LNCAP (cell line): ENCODE measurements around the gene VPS16.

Experiments used
- TF ChIP-seq, protein P1 (sequence below): fragments of 450-650 bp; IDR thresholded peaks from 2 replicates; pipeline ENCODE4 v1.5.1; 2017; ENCODE audit warnings: mild to moderate bottlenecking

Gene VPS16

DNA sequence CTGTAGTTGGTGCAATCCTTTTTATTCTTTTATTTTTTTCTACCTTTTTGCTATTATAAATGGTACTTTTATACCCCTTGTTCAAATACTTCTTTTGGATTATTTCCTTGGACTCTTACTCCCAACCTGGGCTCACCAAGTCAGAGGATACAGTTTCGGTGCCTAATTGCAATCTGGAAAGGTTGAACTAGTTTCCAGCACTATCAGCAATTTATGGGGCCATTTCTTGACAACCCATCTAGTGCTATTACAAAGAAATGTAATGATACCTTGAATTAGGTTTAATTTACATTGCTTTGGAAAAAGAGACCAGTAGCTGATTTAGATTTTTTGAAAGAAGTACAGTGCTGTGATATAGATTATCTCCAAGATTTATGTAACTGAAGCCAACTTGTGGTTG lies 38.0 kb downstream of the VPS16 start:
- TF ChIP-seq, protein P1, sequence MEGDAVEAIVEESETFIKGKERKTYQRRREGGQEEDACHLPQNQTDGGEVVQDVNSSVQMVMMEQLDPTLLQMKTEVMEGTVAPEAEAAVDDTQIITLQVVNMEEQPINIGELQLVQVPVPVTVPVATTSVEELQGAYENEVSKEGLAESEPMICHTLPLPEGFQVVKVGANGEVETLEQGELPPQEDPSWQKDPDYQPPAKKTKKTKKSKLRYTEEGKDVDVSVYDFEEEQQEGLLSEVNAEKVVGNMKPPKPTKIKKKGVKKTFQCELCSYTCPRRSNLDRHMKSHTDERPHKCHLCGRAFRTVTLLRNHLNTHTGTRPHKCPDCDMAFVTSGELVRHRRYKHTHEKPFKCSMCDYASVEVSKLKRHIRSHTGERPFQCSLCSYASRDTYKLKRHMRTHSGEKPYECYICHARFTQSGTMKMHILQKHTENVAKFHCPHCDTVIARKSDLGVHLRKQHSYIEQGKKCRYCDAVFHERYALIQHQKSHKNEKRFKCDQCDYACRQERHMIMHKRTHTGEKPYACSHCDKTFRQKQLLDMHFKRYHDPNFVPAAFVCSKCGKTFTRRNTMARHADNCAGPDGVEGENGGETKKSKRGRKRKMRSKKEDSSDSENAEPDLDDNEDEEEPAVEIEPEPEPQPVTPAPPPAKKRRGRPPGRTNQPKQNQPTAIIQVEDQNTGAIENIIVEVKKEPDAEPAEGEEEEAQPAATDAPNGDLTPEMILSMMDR, result no peak

DNA sequence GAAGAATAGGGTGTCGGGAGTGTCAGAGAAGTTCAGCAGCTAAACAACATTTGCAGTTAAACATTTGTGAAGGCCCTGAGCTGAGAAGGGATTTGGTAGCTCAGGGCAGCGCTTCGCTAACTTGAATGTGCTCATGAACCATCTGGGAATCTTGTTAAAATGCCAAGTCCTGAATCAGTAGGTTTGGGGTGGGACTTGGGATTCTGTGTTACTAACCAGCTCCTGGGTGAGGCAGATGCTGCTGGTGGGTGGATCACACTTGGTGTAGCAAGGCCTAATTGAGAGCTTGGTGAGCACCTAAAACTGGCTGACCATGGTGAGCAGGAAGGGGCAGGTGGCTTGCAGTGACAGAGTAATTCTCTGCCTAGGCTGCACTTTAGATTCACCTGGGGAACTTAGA lies 38.6 kb downstream of the VPS16 start:
- TF ChIP-seq, protein P1, result no peak

DNA sequence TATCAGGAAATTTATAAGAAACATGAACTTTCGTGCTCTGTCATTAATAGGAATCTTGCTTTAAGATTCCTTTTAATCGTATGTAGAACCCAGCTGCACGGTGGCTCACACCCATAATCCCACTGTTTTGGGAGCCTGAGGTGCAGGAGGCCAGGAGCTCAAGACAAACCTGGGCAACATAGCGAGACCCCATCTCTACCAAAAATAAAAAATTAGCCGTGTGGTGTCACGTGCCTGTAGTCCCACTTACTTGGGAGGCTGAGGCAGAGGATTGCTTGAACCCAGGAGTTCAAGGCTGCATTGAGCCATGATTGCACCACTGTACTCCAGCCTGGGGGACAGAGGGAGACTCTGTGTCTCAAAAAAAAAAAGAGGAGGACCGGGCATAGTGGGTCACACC lies 40.1 kb downstream of the VPS16 start:
- TF ChIP-seq, protein P1, result no peak

DNA sequence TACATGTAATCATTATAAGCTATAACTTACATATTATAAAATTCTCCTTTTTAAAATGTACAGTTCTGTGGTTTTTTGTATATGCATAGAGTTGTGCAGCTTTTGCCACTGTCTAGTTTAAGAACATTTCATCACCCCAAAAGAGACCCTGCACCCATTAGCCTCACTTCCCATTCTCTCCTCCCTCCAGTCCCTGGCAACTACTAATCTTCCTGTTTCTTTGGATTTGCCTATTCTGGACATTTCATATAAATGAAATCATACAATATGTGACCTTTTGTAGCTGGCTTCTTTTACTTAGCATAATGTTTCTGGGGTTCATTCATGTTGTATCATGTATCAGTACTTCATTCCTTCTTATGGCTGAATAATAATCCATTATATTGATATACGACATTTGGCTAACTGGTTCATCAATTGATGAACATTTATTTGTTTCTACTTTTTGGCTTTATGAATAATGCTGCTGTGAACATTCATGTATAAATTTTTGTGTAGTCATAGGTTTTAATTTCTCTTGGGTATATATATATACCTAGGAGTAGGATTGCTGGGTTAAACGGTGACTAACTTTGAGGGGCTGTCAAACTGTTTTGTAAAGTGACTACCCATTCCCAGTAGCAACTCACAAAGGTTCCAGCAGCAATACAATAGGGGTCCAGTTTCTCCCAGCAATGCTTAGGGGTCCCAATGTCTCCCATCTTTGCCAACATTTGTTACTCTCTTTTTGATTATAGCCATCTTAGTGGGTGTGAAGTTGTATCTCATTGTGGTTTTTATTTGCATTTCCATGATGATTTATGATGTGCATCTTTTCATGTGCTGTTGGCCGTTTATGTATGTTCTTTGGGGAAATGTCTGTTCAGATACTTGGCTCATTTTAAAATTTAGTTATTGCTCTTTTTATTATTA lies 43.4 kb downstream of the VPS16 start:
- TF ChIP-seq, protein P1, result no peak

DNA sequence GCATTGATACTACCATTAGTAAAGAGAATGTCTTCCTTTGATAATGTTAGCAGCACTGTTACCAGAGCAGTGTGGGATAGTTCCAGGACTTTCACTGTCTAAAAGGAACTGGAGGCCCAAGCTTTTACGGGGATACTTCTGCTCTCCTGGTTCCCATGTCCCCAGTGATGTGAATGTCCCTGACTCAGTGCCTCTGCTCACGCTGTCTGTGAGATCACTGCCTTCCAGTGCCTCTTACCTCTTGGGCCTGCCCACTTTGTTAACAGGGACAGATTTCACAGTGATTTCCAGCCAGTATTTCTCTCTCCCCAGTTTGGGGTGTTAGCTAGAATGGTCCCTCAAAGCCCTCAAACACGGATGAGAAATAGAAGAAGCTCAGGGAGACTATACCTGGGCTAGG lies 47.2 kb downstream of the VPS16 start:
- TF ChIP-seq, protein P1, result no peak

DNA sequence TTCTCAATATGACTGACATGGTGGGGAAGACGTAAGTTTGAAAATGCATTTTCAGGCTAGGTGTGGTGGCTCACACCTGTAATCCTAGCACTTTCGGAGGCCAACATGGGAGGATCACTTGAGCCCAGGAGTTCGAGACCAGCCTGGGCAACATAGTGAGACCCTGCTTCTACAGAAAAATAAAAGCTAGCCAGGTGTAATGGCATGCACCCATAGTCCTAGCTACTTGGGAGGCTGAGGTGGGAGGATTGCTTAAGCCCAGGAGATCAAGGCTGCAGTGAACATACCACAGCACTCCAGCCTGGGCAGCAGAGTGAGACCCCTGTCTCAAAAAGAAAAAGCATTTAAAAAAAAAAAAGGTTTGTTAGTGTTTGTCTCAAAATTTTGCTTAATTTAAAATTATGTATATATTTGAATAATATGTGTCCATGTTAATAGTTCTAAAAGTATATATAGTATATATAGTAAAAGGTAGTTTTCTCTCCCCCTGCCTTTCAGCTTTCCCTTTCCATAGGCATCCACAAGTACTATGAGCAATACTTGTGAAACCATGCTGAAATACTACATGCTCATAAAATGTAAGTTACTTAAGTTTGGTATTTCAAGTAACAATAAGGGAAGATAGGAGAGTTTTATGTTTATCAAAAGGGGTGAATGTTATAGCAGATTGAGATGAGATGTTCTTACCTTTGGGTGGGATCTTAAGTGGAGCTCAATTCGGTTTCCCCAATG lies 47.8 kb downstream of the VPS16 start:
- TF ChIP-seq, protein P1, result no peak

DNA sequence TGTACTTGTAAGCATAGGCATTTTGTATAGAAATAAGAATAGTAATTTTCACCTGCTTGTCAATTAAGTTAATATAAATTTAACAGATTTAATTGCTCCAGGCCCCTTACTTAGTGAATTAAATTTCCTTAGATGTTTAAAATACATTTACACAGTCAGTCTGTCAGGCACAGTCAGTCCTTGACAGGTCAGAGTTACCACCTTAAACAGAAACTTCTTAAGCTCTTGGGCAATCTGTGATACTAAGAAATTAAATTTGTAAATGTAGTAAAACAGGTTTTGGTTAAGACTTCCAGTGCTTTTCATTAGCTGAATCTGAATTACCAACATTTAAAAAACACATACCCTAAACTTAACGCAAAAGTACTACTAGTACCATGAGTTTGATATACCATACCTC lies 48.7 kb downstream of the VPS16 start:
- TF ChIP-seq, protein P1, result no peak
